Measurements from ENCODE around the gene GLRX5. TPM values are rescaled to one million over a fixed set of nuclear protein-coding genes. Genes with fewer than 3 reads are reported as not detected.

Gene GLRX5
- total RNA-seq, 1 experiment from 2014 or later, result 58.0 TPM

- Mint-ChIP-seq H3K27ac (ENCODE audit: unreplicated experiment) (no peak overlapping the region), H3K4me3 (ENCODE audit: low read depth, unreplicated experiment) (no peak overlapping the region), H3K4me1 (ENCODE audit: low read depth, unreplicated experiment) (peaks cover 19% of the 10 kb centered on the region), H3K27me3 (ENCODE audit: unreplicated experiment) (no peaks in the 10 kb centered on the region), H3K9me3 (ENCODE audit: low read depth, unreplicated experiment) (no peaks in the 10 kb centered on the region), H3K36me3 (ENCODE audit: insufficient read depth, unreplicated experiment) (no peaks in the 10 kb centered on the region)
- no peak for TF ChIP-seq CTCF (IDR thresholded peaks at IDR 0.05; ENCODE audit: unreplicated experiment)
- intact Hi-C loops (cut with micrococcal nuclease; ENCODE audit: unreplicated experiment), result no loop called here
- CTCF ChIA-PET, result no interaction called here
- DNase-seq, result no peak
- BruUV-seq (replicated peaks), result no TSS peak
Measured at GRCh38 chr14:95555053-95555452, 20.2 kb downstream of the GLRX5 start.

GRCh38 chr14:95557291-95557690 is 22.4 kb downstream of the GLRX5 start:
- Mint-ChIP-seq H3K27me3 (ENCODE audit: unreplicated experiment) (peaks cover 9% of the 10 kb centered on the region), H3K4me3 (ENCODE audit: low read depth, unreplicated experiment) (no peak overlapping the region), H3K36me3 (ENCODE audit: insufficient read depth, unreplicated experiment) (no peaks in the 10 kb centered on the region), H3K4me1 (ENCODE audit: low read depth, unreplicated experiment) (peaks cover 7% of the 10 kb centered on the region), H3K9me3 (ENCODE audit: low read depth, unreplicated experiment) (no peaks in the 10 kb centered on the region), H3K27ac (ENCODE audit: unreplicated experiment) (no peak overlapping the region)
- TF ChIP-seq CTCF (IDR thresholded peaks at IDR 0.05; ENCODE audit: unreplicated experiment), result no peak
- no TSS peak for BruUV-seq (replicated peaks)
- CTCF ChIA-PET, result no interaction called here
- intact Hi-C loops (cut with micrococcal nuclease; ENCODE audit: unreplicated experiment), result no loop called here
- DNase-seq, result no peak

- Mint-ChIP-seq H3K36me3 (ENCODE audit: insufficient read depth, unreplicated experiment) (no peaks in the 10 kb centered on the region), H3K27ac (ENCODE audit: unreplicated experiment) (no peak overlapping the region), H3K4me3 (ENCODE audit: low read depth, unreplicated experiment) (no peak overlapping the region), H3K9me3 (ENCODE audit: low read depth, unreplicated experiment) (no peaks in the 10 kb centered on the region), H3K27me3 (ENCODE audit: unreplicated experiment) (peaks cover 14% of the 10 kb centered on the region), H3K4me1 (ENCODE audit: low read depth, unreplicated experiment) (peaks cover 7% of the 10 kb centered on the region)
- intact Hi-C loops (cut with micrococcal nuclease; ENCODE audit: unreplicated experiment), result no loop called here
- DNase-seq, result no peak
- TF ChIP-seq CTCF (IDR thresholded peaks at IDR 0.05; ENCODE audit: unreplicated experiment), result no peak
- CTCF ChIA-PET, result no interaction called here
- BruUV-seq (replicated peaks), result no TSS peak
Measured at GRCh38 chr14:95557832-95558231, 23.0 kb downstream of the GLRX5 start.

GRCh38 chr14:95559203-95559602 is 24.4 kb downstream of the GLRX5 start:
- intact Hi-C loops (cut with micrococcal nuclease; ENCODE audit: unreplicated experiment), result no loop called here
- no peaks in the 10 kb centered on the region for H3K9me3 Mint-ChIP-seq (ENCODE audit: low read depth, unreplicated experiment)
- H3K4me3 Mint-ChIP-seq (ENCODE audit: low read depth, unreplicated experiment), result no peak overlapping the region
- no peaks in the 10 kb centered on the region for H3K36me3 Mint-ChIP-seq (ENCODE audit: insufficient read depth, unreplicated experiment)
- H3K27me3 Mint-ChIP-seq (ENCODE audit: unreplicated experiment), result peaks cover 16% of the 10 kb centered on the region
- BruUV-seq (replicated peaks), result no TSS peak
- CTCF ChIA-PET, result interaction anchor here (0.6 to 1.2 kb wide), 6 partner anchors 50 to 435 kb away, joined by 3 to 6 read pairs (median 3); no protein-coding TSS in a partner anchor
- no peak for TF ChIP-seq CTCF (IDR thresholded peaks at IDR 0.05; ENCODE audit: unreplicated experiment)
- peaks cover 7% of the 10 kb centered on the region for H3K4me1 Mint-ChIP-seq (ENCODE audit: low read depth, unreplicated experiment)
- no peak for DNase-seq
- H3K27ac Mint-ChIP-seq (ENCODE audit: unreplicated experiment), result no peak overlapping the region

Data from Calu3 (cell line).